ENCODE measurements around the gene PAQR4. TPM values are rescaled to one million over a fixed set of nuclear protein-coding genes. Genes with fewer than 3 reads are reported as not detected.
A peak's percentile ranks its signal among the peaks of the same experiment; 100 is the strongest.

The PAQR4 gene
- polyA plus RNA-seq, 1 of the 3 experiments (the other 2 are of a cell fraction), result 8.8 TPM

DNA sequence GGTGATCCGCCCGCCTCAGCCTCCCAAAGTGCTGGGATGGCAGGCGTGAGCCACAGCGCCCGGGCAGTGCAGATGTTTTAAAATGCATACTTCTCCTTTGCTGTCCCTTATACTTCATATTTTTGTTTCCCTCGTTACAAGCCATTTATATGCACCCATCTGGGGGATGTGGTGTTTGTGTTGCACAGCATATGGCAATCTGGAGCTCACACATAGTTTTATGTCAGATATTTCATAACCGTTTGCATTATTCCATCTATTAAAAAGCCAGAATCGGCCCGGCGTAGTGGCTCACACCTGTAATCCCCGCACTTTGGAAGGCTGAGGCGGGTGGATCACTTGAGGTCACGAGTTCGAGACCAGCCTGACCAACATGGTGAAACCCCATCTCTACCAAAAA, 45.7 kb upstream of the PAQR4 start (continued):
- no peak for TF ChIP-seq YY1 (IDR thresholded peaks at IDR 0.05; ENCODE audit: low read depth)
- TF ChIP-seq MEF2A (IDR thresholded peaks at IDR 0.05; ENCODE audit: borderline replicate concordance, low read depth), result no peak

DNA sequence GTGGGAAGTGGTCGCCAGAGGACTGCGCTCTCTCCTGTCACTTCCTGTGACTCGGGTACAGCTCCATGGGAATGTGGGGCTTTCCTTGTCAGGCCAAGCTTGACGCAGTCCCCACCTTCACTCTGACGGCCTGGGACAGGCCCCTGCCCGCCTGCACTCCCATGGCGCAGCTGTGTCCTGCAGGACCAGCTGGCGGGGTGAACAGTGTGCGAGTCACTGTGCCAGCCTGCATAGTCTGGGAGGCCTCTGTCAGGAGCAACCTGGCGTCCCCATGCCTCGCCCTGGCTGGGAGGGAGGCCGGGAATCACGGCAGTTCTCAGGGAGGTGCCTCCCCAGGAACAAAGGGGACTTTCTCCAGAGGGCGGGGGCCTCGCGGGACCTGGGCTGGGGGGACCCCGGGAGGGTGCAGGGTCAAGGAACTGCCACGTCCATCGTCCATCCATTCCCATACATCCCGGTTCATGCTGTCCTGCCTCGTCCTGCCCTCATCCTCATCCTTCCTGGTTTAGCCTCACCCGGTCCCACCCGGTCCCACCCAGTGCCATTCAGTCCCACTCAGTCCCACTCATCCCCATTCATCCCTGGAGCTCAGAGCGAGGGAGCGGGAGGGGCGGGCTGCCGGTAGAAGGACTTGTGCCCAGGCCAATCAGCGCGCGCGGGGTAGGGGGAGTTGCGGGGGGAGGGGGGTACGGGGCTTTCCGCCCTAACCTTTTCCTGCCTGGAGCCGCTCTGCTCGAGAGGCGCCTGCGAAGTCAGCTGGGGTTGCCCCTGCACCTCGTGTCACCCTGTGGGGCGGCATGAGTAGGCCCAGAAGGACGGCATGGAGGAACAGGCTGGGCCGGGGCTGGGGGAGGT, 44.0 kb upstream of the PAQR4 start:
- WGBS (ENCODE audit: low lambda C conversion rate), result 92% methylated on average over 33 of the region's 42 CpGs
- H3K36me3 ChIP-seq (replicated peaks in 1 of 2; ENCODE audit: control insufficient read depth in 1 of 2, insufficient read depth in 2 of 2, low read length in 1 of 2), result peaks cover 11 to 14% of the 10 kb centered on the region in 2 experiments
- no peak overlapping the region for H3K4me3 ChIP-seq (ENCODE audit: low read depth in 2 of 2, low read length in 1 of 2)
- H4K20me1 ChIP-seq (ENCODE audit: insufficient read depth), result no peaks in the 10 kb centered on the region
- H3K79me2 ChIP-seq (ENCODE audit: insufficient read depth), result peaks cover 17% of the 10 kb centered on the region; the same call in 1 of the 2 replicates
- H3K27me3 ChIP-seq (ENCODE audit: insufficient read depth), result no peaks in the 10 kb centered on the region
- CTCF ChIA-PET, result interaction anchor here (1.4 to 3.6 kb wide), 5 partner anchors 10 to 86 kb away, joined by 5 to 54 read pairs (median 9); partner anchors contain the start of gene FLYWCH1
- H3F3A ChIP-seq (replicated peaks; ENCODE audit: insufficient read depth), result peaks cover 5% of the 10 kb centered on the region
- POLR2A ChIA-PET, result no interaction called here
- no peaks in the 10 kb centered on the region for H3K9me2 ChIP-seq
- DNase-seq, result peak; percentile 11
- no peak overlapping the region for H3K4me2 ChIP-seq
- no peak overlapping the region for H3K27ac ChIP-seq (ENCODE audit: low read depth in 2 of 2, low read length in 1 of 2)
- no peak for TF ChIP-seq RXRA (IDR thresholded peaks at IDR 0.05; ENCODE audit: borderline replicate concordance, low read depth)
- no peak for TF ChIP-seq TAF1 (IDR thresholded peaks at IDR 0.05; ENCODE audit: borderline replicate concordance, low read depth, low read length)
- TF ChIP-seq NRF1 (IDR thresholded peaks at IDR 0.05; ENCODE audit: low read depth, low read length), result no peak
- TF ChIP-seq MEF2A (IDR thresholded peaks at IDR 0.05; ENCODE audit: borderline replicate concordance, low read depth), result no peak
- no peak for TF ChIP-seq RFX5 (IDR thresholded peaks at IDR 0.05; ENCODE audit: low read length)
- no peak for TF ChIP-seq MXI1 (IDR thresholded peaks at IDR 0.05; ENCODE audit: low read depth, low read length)
- TF ChIP-seq YY1 (IDR thresholded peaks at IDR 0.05; ENCODE audit: low read depth), result no peak
- no peak for TF ChIP-seq SMC3 (IDR thresholded peaks at IDR 0.05; ENCODE audit: low read depth, low read length)
- TF ChIP-seq GATA2 (CRISPR knock-in tag; IDR thresholded peaks at IDR 0.05), result no peak
- TF ChIP-seq, protein P1, sequence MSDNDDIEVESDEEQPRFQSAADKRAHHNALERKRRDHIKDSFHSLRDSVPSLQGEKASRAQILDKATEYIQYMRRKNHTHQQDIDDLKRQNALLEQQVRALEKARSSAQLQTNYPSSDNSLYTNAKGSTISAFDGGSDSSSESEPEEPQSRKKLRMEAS (IDR thresholded peaks at IDR 0.05; ENCODE audit: low read depth), result no peak
- no peak for TF ChIP-seq RAD21 (IDR thresholded peaks at IDR 0.05; ENCODE audit: low read length)
- TF ChIP-seq JUND (IDR thresholded peaks at IDR 0.05), result no peak
- no peak for TF ChIP-seq POLR2AphosphoS5 (IDR thresholded peaks at IDR 0.05; ENCODE audit: low read depth, low read length)
- TF ChIP-seq, protein P2, sequence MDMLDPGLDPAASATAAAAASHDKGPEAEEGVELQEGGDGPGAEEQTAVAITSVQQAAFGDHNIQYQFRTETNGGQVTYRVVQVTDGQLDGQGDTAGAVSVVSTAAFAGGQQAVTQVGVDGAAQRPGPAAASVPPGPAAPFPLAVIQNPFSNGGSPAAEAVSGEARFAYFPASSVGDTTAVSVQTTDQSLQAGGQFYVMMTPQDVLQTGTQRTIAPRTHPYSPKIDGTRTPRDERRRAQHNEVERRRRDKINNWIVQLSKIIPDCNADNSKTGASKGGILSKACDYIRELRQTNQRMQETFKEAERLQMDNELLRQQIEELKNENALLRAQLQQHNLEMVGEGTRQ (IDR thresholded peaks at IDR 0.05; ENCODE audit: borderline replicate concordance, low read depth, low read length), result no peak
- TF ChIP-seq, protein P3, sequence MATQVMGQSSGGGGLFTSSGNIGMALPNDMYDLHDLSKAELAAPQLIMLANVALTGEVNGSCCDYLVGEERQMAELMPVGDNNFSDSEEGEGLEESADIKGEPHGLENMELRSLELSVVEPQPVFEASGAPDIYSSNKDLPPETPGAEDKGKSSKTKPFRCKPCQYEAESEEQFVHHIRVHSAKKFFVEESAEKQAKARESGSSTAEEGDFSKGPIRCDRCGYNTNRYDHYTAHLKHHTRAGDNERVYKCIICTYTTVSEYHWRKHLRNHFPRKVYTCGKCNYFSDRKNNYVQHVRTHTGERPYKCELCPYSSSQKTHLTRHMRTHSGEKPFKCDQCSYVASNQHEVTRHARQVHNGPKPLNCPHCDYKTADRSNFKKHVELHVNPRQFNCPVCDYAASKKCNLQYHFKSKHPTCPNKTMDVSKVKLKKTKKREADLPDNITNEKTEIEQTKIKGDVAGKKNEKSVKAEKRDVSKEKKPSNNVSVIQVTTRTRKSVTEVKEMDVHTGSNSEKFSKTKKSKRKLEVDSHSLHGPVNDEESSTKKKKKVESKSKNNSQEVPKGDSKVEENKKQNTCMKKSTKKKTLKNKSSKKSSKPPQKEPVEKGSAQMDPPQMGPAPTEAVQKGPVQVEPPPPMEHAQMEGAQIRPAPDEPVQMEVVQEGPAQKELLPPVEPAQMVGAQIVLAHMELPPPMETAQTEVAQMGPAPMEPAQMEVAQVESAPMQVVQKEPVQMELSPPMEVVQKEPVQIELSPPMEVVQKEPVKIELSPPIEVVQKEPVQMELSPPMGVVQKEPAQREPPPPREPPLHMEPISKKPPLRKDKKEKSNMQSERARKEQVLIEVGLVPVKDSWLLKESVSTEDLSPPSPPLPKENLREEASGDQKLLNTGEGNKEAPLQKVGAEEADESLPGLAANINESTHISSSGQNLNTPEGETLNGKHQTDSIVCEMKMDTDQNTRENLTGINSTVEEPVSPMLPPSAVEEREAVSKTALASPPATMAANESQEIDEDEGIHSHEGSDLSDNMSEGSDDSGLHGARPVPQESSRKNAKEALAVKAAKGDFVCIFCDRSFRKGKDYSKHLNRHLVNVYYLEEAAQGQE (IDR thresholded peaks at IDR 0.05; ENCODE audit: low read depth, low read length), result no peak
- TF ChIP-seq, protein P4, sequence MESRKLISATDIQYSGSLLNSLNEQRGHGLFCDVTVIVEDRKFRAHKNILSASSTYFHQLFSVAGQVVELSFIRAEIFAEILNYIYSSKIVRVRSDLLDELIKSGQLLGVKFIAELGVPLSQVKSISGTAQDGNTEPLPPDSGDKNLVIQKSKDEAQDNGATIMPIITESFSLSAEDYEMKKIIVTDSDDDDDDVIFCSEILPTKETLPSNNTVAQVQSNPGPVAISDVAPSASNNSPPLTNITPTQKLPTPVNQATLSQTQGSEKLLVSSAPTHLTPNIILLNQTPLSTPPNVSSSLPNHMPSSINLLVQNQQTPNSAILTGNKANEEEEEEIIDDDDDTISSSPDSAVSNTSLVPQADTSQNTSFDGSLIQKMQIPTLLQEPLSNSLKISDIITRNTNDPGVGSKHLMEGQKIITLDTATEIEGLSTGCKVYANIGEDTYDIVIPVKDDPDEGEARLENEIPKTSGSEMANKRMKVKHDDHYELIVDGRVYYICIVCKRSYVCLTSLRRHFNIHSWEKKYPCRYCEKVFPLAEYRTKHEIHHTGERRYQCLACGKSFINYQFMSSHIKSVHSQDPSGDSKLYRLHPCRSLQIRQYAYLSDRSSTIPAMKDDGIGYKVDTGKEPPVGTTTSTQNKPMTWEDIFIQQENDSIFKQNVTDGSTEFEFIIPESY (IDR thresholded peaks at IDR 0.05; ENCODE audit: borderline replicate concordance, low read depth), result no peak
- TF ChIP-seq, protein P5, sequence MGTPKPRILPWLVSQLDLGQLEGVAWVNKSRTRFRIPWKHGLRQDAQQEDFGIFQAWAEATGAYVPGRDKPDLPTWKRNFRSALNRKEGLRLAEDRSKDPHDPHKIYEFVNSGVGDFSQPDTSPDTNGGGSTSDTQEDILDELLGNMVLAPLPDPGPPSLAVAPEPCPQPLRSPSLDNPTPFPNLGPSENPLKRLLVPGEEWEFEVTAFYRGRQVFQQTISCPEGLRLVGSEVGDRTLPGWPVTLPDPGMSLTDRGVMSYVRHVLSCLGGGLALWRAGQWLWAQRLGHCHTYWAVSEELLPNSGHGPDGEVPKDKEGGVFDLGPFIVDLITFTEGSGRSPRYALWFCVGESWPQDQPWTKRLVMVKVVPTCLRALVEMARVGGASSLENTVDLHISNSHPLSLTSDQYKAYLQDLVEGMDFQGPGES (IDR thresholded peaks at IDR 0.05; ENCODE audit: low read depth, low read length), result no peak
- TF ChIP-seq, protein P6, sequence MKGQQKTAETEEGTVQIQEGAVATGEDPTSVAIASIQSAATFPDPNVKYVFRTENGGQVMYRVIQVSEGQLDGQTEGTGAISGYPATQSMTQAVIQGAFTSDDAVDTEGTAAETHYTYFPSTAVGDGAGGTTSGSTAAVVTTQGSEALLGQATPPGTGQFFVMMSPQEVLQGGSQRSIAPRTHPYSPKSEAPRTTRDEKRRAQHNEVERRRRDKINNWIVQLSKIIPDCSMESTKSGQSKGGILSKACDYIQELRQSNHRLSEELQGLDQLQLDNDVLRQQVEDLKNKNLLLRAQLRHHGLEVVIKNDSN (IDR thresholded peaks at IDR 0.05; ENCODE audit: borderline replicate concordance, low read depth), result no peak
- no peak for TF ChIP-seq TCF12 (IDR thresholded peaks at IDR 0.05)
- H3K4me1 ChIP-seq (ENCODE audit: control insufficient read depth in 1 of 2, insufficient read depth in 2 of 2, low read depth in 1 of 2, low read length in 1 of 2), result peaks cover 0 to 5% of the 10 kb centered on the region in 2 experiments; a peak in 1 of 4 replicates
- H2AFZ ChIP-seq (ENCODE audit: low read depth), result no peak overlapping the region
- no peak overlapping the region for H3K9ac ChIP-seq
- H3K9me3 ChIP-seq, result no peaks in the 10 kb centered on the region

All from SK-N-SH (cell line).